ENCODE results near the gene GRID2. TPM values are rescaled to one million over a fixed set of nuclear protein-coding genes. Genes with fewer than 3 reads are reported as not detected.

The GRID2 gene
- total and polyA plus RNA-seq, 2 of the 13 experiments (the other 11 are each of a cell fraction or from before 2014, with no cell fraction given): not detected

DNA sequence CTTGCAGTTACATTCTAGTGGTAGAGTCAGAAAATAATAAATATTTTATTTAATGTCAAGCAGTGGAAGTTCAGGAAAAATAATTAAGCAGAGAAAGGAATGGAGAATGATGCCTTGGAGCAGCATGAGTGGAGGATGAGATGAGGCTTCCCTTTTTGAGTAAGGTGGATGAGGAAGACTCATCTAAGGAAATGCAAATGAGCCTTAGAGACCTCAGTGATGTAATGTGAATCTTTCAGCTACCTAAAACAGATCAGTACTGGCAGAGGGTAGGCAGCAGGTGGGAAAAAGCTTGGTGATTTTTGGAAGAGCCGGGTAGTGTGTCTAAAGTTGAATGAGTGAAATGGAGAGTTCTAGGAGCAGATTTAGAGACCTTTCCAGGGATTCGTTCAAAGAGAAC is 118.2 kb downstream of the GRID2 start:
- Histone ChIP-seq H2AFZ (ENCODE audit: low read length) (no peak overlapping the region), H3K27me3 (ENCODE audit: control insufficient read depth in 1 of 2, insufficient read depth in 2 of 2, low read length in 2 of 2) (no peaks in the 10 kb centered on the region), H3K4me3 (replicated peaks in 1 of 3; ENCODE audit: insufficient read depth in 1 of 3, low read depth in 2 of 3, low read length in 3 of 3) (no peak overlapping the region), H3K4me2 (ENCODE audit: low read depth, low read length) (no peak overlapping the region), H3K79me2 (ENCODE audit: insufficient read depth, low read length) (no peaks in the 10 kb centered on the region), H4K20me1 (ENCODE audit: insufficient read depth, low read length) (no peaks in the 10 kb centered on the region), H3K27ac (ENCODE audit: extremely low read length, insufficient read depth, low read length) (no peak overlapping the region), H3K4me1 (ENCODE audit: insufficient read depth, low read length) (no peaks in the 10 kb centered on the region), H3K9ac (ENCODE audit: insufficient read depth, low read depth, low read length) (no peak overlapping the region), H3K9me3 (ENCODE audit: low read length) (no peaks in the 10 kb centered on the region), H3K36me3 (replicated peaks in 1 of 2; ENCODE audit: control insufficient read depth in 1 of 2, insufficient read depth in 2 of 2, low read length in 2 of 2) (no peaks in the 10 kb centered on the region)
- no peak for FAIRE-seq
- CTCF ChIA-PET (ENCODE audit: low intra/inter-chr PET ratio, low total read pairs): no interaction called here
- TF ChIP-seq MBD4 (IDR thresholded peaks at IDR 0.05; ENCODE audit: borderline replicate concordance, low read length): no peak
- no peak for TF ChIP-seq NFYC (CRISPR knock-in tag; IDR thresholded peaks at IDR 0.05)
- no peak for TF ChIP-seq ZFP82 (CRISPR knock-in tag; IDR thresholded peaks at IDR 0.05; ENCODE audit: borderline replicate concordance)
- TF ChIP-seq THAP11 (CRISPR knock-in tag; IDR thresholded peaks at IDR 0.05): no peak
- TF ChIP-seq, protein P1, sequence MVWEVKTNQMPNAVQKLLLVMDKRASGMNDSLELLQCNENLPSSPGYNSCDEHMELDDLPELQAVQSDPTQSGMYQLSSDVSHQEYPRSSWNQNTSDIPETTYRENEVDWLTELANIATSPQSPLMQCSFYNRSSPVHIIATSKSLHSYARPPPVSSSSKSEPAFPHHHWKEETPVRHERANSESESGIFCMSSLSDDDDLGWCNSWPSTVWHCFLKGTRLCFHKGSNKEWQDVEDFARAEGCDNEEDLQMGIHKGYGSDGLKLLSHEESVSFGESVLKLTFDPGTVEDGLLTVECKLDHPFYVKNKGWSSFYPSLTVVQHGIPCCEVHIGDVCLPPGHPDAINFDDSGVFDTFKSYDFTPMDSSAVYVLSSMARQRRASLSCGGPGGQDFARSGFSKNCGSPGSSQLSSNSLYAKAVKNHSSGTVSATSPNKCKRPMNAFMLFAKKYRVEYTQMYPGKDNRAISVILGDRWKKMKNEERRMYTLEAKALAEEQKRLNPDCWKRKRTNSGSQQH (CRISPR knock-in tag; IDR thresholded peaks at IDR 0.05; ENCODE audit: low read depth): no peak
- no peak for TF ChIP-seq CREB1 (IDR thresholded peaks at IDR 0.05)
- no peak for TF ChIP-seq CREB1 (CRISPR knock-in tag; IDR thresholded peaks at IDR 0.05)
- BruUV-seq (replicated peaks): no TSS peak
- POLR2A ChIA-PET: no interaction called here
- WGBS (ENCODE audit: low lambda C conversion rate): 3% methylated on average over 2 of the region's 2 CpGs
- no peak for ATAC-seq
- DNase-seq (ENCODE audit: low spot score): no peak
- in situ Hi-C loops (cut with HindIII; ENCODE audit: extremely low pct_ligation_motif_present, low pct_unique_long_range_greater_than_20kb): no loop called here
- intact Hi-C loops (cut with micrococcal nuclease; ENCODE audit: unreplicated experiment): no loop called here

DNA sequence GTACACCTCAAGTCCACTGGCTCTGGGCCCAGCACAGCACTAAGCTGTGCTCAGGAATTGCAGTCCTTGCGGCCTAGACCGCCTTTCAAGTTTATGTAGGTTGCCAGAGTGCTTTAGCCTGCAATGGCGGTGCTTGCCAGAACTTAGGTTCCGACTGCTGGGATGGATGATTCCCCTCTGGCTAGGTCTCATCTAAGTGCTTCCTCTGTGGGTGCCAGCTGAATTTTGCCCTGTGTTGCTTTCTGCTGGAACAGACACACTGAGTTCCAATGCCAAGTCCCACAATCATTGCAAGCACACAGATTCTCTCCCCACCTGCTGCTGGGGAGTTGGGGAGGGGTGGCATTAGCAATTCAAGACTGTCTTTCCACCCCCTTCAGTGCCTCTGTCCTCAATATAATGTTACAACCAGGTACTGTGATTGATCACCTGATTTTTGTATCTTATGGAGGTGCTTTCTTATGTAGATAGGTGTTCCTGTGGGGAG is 129.5 kb downstream of the GRID2 start:
- WGBS (ENCODE audit: low lambda C conversion rate): 36% methylated on average over 3 of the region's 4 CpGs
- intact Hi-C loops (cut with micrococcal nuclease; ENCODE audit: unreplicated experiment): no loop called here
- in situ Hi-C loops (cut with HindIII; ENCODE audit: extremely low pct_ligation_motif_present, low pct_unique_long_range_greater_than_20kb): no loop called here
- H3K4me3 ChIP-seq (replicated peaks in 1 of 3; ENCODE audit: insufficient read depth in 1 of 3, low read depth in 2 of 3, low read length in 3 of 3): no peak overlapping the region
- H3K79me2 ChIP-seq (ENCODE audit: insufficient read depth, low read length): no peaks in the 10 kb centered on the region
- no peak overlapping the region for H3K9ac ChIP-seq (ENCODE audit: insufficient read depth, low read depth, low read length)
- no peak overlapping the region for H3K4me2 ChIP-seq (ENCODE audit: low read depth, low read length)
- no peaks in the 10 kb centered on the region for H3K36me3 ChIP-seq (replicated peaks in 1 of 2; ENCODE audit: control insufficient read depth in 1 of 2, insufficient read depth in 2 of 2, low read length in 2 of 2)
- ChIA-PET CTCF (ENCODE audit: low intra/inter-chr PET ratio, low total read pairs) (no interaction called here), POLR2A (no interaction called here)
- FAIRE-seq (no peak), ATAC-seq (no peak), DNase-seq (ENCODE audit: low spot score) (no peak)
- H3K27me3 ChIP-seq (ENCODE audit: control insufficient read depth in 1 of 2, insufficient read depth in 2 of 2, low read length in 2 of 2): 0 out of 5 replicates have a peak, but pooled peaks cover 0 to 2% of the 10 kb centered on the region in 2 experiments
- no peaks in the 10 kb centered on the region for H4K20me1 ChIP-seq (ENCODE audit: insufficient read depth, low read length)
- no peak overlapping the region for H2AFZ ChIP-seq (ENCODE audit: low read length)
- no peaks in the 10 kb centered on the region for H3K9me3 ChIP-seq (ENCODE audit: low read length)
- no peaks in the 10 kb centered on the region for H3K4me1 ChIP-seq (ENCODE audit: insufficient read depth, low read length)
- H3K27ac ChIP-seq (ENCODE audit: extremely low read length, insufficient read depth, low read length): no peak overlapping the region
- no TSS peak for BruUV-seq (replicated peaks)
- no peak for TF ChIP-seq SUZ12 (IDR thresholded peaks at IDR 0.05; ENCODE audit: low read depth, low read length)
- TF ChIP-seq, protein P2, sequence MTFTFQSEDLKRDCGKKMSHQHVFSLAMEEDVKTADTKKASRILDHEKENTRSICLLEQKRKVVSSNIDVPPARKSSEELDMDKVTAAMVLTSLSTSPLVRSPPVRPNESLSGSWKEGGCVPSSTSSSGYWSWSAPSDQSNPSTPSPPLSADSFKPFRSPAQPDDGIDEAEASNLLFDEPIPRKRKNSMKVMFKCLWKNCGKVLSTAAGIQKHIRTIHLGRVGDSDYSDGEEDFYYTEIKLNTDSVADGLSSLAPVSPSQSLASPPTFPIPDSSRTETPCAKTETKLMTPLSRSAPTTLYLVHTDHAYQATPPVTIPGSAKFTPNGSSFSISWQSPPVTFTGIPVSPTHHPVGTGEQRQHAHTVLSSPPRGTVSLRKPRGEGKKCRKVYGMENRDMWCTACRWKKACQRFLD (CRISPR knock-in tag; IDR thresholded peaks at IDR 0.05; ENCODE audit: borderline replicate concordance): no peak
- TF ChIP-seq BHLHE40 (IDR thresholded peaks at IDR 0.05; ENCODE audit: low read length): no peak
- no peak for TF ChIP-seq ZC3H13 (CRISPR knock-in tag; IDR thresholded peaks at IDR 0.05)
- TF ChIP-seq SIN3B (IDR thresholded peaks at IDR 0.05; ENCODE audit: low read length): no peak
- no peak for TF ChIP-seq ZBTB42 (CRISPR knock-in tag; IDR thresholded peaks at IDR 0.05)
- TF ChIP-seq SALL1 (CRISPR knock-in tag; IDR thresholded peaks at IDR 0.05): no peak
- TF ChIP-seq ZNF432 (CRISPR knock-in tag; IDR thresholded peaks at IDR 0.05; ENCODE audit: borderline replicate concordance): no peak
- TF ChIP-seq CCAR2 (optimal IDR thresholded peaks at IDR 0.05; ENCODE audit: low read depth, low read length): no peak
- TF ChIP-seq, protein P3, sequence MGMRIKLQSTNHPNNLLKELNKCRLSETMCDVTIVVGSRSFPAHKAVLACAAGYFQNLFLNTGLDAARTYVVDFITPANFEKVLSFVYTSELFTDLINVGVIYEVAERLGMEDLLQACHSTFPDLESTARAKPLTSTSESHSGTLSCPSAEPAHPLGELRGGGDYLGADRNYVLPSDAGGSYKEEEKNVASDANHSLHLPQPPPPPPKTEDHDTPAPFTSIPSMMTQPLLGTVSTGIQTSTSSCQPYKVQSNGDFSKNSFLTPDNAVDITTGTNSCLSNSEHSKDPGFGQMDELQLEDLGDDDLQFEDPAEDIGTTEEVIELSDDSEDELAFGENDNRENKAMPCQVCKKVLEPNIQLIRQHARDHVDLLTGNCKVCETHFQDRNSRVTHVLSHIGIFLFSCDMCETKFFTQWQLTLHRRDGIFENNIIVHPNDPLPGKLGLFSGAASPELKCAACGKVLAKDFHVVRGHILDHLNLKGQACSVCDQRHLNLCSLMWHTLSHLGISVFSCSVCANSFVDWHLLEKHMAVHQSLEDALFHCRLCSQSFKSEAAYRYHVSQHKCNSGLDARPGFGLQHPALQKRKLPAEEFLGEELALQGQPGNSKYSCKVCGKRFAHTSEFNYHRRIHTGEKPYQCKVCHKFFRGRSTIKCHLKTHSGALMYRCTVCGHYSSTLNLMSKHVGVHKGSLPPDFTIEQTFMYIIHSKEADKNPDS (CRISPR knock-in tag; IDR thresholded peaks at IDR 0.05): no peak

Data from HepG2 (cell line).